Measurements from ENCODE around the gene LETM1. TPM values are rescaled to one million over a fixed set of nuclear protein-coding genes. Genes with fewer than 3 reads are reported as not detected.

Gene LETM1
- total RNA-seq, 2 experiments from 2014 or later = 58.3 to 66.8 TPM

DNA sequence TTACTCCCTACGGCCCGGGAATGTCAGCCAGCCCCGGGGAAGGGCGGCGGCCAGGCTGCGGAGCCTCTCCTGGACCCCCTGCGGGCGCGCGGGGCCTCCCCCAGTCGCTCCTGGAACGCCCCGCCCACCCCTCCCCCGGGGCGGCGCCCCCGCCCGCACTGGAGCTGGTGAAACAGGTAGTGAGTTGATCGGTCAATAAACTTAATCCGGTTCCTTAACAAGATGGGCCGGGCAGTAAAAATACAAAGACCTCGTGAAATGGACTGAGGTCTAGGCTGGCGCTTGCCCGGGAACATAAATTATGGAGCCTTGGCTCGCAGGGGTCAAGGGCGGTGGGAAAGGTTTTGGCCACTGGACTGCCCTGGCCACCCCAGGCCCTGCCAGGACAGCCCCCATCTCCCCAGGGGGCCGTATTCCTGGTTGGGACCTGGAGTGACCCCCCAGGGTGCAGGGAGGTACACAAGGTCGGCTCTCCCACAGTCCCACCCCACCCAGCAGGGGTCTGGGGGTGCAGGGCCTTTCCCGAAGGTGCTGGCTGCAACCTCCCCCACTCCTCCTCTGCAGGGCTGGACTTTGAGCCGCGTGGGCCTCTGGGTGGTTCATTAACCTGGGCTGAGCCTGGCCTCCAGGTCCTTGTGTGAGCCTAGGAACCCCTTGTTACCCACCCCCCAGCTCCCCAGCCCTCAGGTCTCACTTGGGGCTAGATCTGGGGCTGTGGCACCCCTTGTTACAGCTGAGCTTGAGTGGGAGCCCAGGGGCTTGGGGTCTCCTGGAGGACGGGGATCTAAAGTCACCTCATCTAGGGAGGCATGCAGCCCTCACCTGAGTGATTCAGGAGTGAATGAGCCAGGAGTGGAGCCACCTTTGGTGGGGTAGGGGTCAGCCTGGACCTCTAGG lies 60.4 kb downstream of the LETM1 start:
- no peak for DNase-seq (ENCODE audit: low spot score)
- ChIA-PET POLR2A (no interaction called here), CTCF (ENCODE audit: unreplicated experiment) (no interaction called here)
- Histone ChIP-seq H4K20me1 (ENCODE audit: insufficient read depth, low read length) (no peaks in the 10 kb centered on the region), H3K9me3 (ENCODE audit: low read length) (no peaks in the 10 kb centered on the region), H2AFZ (ENCODE audit: low read length) (no peak overlapping the region), H3K9me2 (ENCODE audit: insufficient read depth, low read length) (no peaks in the 10 kb centered on the region), H3K79me2 (ENCODE audit: insufficient read depth, low read depth, low read length) (no peaks in the 10 kb centered on the region), H3K27ac (ENCODE audit: low read depth, low read length, poor library complexity, severe bottlenecking) (no peak overlapping the region), H3K36me3 (ENCODE audit: insufficient read depth, low read length) (no peaks in the 10 kb centered on the region), H3K4me1 (ENCODE audit: insufficient read depth, low read length, poor library complexity, severe bottlenecking) (no peaks in the 10 kb centered on the region), H3K4me2 (ENCODE audit: low read length) (no peak overlapping the region), H3K4me3 (ENCODE audit: low read depth, low read length, poor library complexity, severe bottlenecking) (no peak overlapping the region)
- TF ChIP-seq, protein P1, sequence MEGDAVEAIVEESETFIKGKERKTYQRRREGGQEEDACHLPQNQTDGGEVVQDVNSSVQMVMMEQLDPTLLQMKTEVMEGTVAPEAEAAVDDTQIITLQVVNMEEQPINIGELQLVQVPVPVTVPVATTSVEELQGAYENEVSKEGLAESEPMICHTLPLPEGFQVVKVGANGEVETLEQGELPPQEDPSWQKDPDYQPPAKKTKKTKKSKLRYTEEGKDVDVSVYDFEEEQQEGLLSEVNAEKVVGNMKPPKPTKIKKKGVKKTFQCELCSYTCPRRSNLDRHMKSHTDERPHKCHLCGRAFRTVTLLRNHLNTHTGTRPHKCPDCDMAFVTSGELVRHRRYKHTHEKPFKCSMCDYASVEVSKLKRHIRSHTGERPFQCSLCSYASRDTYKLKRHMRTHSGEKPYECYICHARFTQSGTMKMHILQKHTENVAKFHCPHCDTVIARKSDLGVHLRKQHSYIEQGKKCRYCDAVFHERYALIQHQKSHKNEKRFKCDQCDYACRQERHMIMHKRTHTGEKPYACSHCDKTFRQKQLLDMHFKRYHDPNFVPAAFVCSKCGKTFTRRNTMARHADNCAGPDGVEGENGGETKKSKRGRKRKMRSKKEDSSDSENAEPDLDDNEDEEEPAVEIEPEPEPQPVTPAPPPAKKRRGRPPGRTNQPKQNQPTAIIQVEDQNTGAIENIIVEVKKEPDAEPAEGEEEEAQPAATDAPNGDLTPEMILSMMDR (conservative IDR thresholded peaks at IDR 0.05; ENCODE audit: low read length) = no peak
- TF ChIP-seq EZH2phosphoT487 (IDR thresholded peaks at IDR 0.05; ENCODE audit: borderline replicate concordance, low read depth, low read length) = no peak
- no TSS peak for BruUV-seq (replicated peaks)
- intact Hi-C loops (cut with micrococcal nuclease; ENCODE audit: unreplicated experiment) = no loop called here

DNA sequence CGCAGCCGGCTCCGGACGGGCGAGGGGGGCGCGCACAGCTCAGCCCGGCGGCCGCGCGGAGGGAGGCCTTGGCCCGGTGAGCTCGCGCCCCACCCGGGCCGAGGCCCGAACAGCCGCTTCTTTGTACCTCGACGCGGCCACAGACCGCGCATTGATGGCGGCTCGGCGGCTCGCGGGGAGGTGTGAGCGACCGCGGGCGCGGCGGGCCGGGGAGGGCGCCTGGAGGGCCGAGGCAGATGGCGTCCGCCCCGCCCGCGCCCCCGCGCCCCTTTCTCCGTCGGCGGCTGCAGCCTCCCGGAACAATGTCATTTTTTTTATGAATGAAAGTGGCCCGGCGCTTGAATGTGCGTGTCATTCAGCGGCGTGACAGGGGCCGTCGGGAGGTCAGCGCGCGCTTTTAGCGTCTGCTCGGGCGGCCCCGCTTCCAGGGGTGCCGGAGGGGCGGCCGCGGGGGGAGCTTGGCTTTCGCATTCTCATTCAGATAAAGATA lies 61.1 kb downstream of the LETM1 start:
- Histone ChIP-seq H3K9me3 (ENCODE audit: low read length) (no peaks in the 10 kb centered on the region), H3K9me2 (ENCODE audit: insufficient read depth, low read length) (no peaks in the 10 kb centered on the region), H4K20me1 (ENCODE audit: insufficient read depth, low read length) (no peaks in the 10 kb centered on the region), H3K27ac (ENCODE audit: low read depth, low read length, poor library complexity, severe bottlenecking) (no peak overlapping the region), H3K4me2 (ENCODE audit: low read length) (no peak overlapping the region), H3K79me2 (ENCODE audit: insufficient read depth, low read depth, low read length) (no peaks in the 10 kb centered on the region), H3K4me1 (ENCODE audit: insufficient read depth, low read length, poor library complexity, severe bottlenecking) (no peaks in the 10 kb centered on the region), H2AFZ (ENCODE audit: low read length) (no peak overlapping the region), H3K4me3 (ENCODE audit: low read depth, low read length, poor library complexity, severe bottlenecking) (no peak overlapping the region), H3K36me3 (ENCODE audit: insufficient read depth, low read length) (no peaks in the 10 kb centered on the region)
- DNase-seq (ENCODE audit: low spot score) = no peak
- BruUV-seq (replicated peaks) = no TSS peak
- no peak for TF ChIP-seq EZH2phosphoT487 (IDR thresholded peaks at IDR 0.05; ENCODE audit: borderline replicate concordance, low read depth, low read length)
- TF ChIP-seq, protein P1 (conservative IDR thresholded peaks at IDR 0.05; ENCODE audit: low read length) = no peak
- CTCF ChIA-PET (ENCODE audit: unreplicated experiment) = no interaction called here
- intact Hi-C loops (cut with micrococcal nuclease; ENCODE audit: unreplicated experiment) = no loop called here
- POLR2A ChIA-PET = no interaction called here

All from OCI-LY7 (cell line).